ENCODE data around the gene THSD4. TPM values are rescaled to one million over a fixed set of nuclear protein-coding genes. Genes with fewer than 3 reads are reported as not detected.
"Not testable (repeated sequence)": the region's sequence is repeated elsewhere in the genome, so short reads cannot be mapped to it uniquely, and the experiment has no call there.

The THSD4 gene
- total and polyA plus RNA-seq, 7 donors: 0.21 to 3.1 (median 1.8) TPM

GRCh38 chr15:71435552-71435951, 320.3 kb downstream of the THSD4 start:
- Histone ChIP-seq H3K4me1 (peaks cover 10% of the 10 kb centered on the region), H3K27ac (no peak overlapping the region), H3K36me3 (ENCODE audit: insufficient read depth in 1 of 2, low read depth in 1 of 2) (no peaks in the 10 kb centered on the region), H3K27me3 (ENCODE audit: insufficient read depth in 3 of 3, low read length in 2 of 3) (no peaks in the 10 kb centered on the region), H3K4me3 (no peak overlapping the region), H3K9me3 (no peaks in the 10 kb centered on the region)
- TF ChIP-seq, protein P1, sequence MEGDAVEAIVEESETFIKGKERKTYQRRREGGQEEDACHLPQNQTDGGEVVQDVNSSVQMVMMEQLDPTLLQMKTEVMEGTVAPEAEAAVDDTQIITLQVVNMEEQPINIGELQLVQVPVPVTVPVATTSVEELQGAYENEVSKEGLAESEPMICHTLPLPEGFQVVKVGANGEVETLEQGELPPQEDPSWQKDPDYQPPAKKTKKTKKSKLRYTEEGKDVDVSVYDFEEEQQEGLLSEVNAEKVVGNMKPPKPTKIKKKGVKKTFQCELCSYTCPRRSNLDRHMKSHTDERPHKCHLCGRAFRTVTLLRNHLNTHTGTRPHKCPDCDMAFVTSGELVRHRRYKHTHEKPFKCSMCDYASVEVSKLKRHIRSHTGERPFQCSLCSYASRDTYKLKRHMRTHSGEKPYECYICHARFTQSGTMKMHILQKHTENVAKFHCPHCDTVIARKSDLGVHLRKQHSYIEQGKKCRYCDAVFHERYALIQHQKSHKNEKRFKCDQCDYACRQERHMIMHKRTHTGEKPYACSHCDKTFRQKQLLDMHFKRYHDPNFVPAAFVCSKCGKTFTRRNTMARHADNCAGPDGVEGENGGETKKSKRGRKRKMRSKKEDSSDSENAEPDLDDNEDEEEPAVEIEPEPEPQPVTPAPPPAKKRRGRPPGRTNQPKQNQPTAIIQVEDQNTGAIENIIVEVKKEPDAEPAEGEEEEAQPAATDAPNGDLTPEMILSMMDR (IDR thresholded peaks at IDR 0.05): no peak
- intact Hi-C loops (cut with DNase I): loop anchor here in 1 of 2 donors (10.0 kb wide), 1 partner anchor 541 kb away; the partner anchor contains the start of genes LRRC49 and THAP10
- DNase-seq: no peak
- WGBS, 3 donors: 77 to 82% (median 79%) methylated on average over 6 of the region's 6 CpGs
- ATAC-seq: no peak

DNA sequence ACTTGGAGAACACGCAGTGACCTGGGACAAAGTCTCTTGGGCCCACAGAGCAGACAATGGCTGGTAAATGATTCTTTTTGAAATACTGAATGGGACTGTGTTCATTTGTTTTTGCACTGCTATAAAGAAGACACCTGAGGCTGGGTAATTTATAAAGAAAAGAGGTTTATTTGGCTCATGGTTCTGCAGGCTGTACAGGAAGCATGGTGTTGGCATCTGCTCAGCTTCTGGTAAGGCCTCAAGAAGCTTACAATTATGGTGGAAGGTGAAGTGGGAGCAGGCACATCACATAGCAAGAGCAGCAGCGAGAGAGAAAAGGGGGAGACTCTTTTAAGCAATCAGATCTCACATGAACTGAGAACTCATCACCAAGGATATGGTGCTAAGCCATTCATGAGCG, 321.6 kb downstream of the THSD4 start:
- no peak for DNase-seq
- H3K27me3 ChIP-seq (ENCODE audit: insufficient read depth in 3 of 3, low read length in 2 of 3): no peaks in the 10 kb centered on the region
- H3K27ac ChIP-seq: no peak overlapping the region
- intact Hi-C loops (cut with DNase I): loop anchor here in 1 of 2 donors (10.0 kb wide), 1 partner anchor 542 kb away; the partner anchor contains the start of genes LRRC49 and THAP10
- no peak for ATAC-seq
- WGBS, 3 donors: 58 to 83% (median 71%) methylated on average over 3 of the region's 3 CpGs
- no peaks in the 10 kb centered on the region for H3K9me3 ChIP-seq
- no peak overlapping the region for H3K4me3 ChIP-seq
- TF ChIP-seq, protein P1 (IDR thresholded peaks at IDR 0.05): no peak
- H3K4me1 ChIP-seq: peaks cover 10% of the 10 kb centered on the region
- H3K36me3 ChIP-seq (ENCODE audit: insufficient read depth in 1 of 2, low read depth in 1 of 2): no peaks in the 10 kb centered on the region

DNA sequence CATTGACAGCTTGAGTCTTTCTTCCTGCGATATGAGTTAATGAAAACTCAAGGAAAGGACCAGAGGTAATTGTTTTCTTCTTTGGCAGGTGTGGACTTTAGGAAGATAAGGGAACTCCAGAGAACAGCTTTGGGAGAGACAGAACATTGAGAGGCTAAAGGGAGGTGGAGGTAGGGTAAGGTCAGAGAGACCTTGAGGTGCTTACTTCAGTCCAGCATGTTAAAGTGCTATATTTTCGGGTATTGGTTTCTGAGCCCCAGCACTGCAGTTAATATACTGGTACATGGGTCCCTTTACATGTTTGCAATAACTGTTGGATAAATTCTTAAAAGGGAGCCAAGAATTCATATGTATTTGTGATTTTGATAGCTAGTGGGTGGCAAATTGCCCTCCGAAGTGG, 322.1 kb downstream of the THSD4 start:
- Histone ChIP-seq H3K27me3 (ENCODE audit: insufficient read depth in 3 of 3, low read length in 2 of 3) (no peaks in the 10 kb centered on the region), H3K36me3 (ENCODE audit: insufficient read depth in 1 of 2, low read depth in 1 of 2) (no peaks in the 10 kb centered on the region), H3K4me1 (peaks cover 6% of the 10 kb centered on the region), H3K4me3 (no peak overlapping the region), H3K27ac (no peak overlapping the region), H3K9me3 (no peaks in the 10 kb centered on the region)
- no peak for ATAC-seq
- DNase-seq: no peak
- TF ChIP-seq, protein P1 (IDR thresholded peaks at IDR 0.05): no peak
- intact Hi-C loops (cut with DNase I): loop anchor here in 1 of 2 donors (10.0 kb wide), 1 partner anchor 543 kb away; the partner anchor contains the start of genes LRRC49 and THAP10
- WGBS, 3 donors: 60 to 63% (median 63%) methylated on average over 3 of the region's 3 CpGs

GRCh38 chr15:71437919-71438318, 322.6 kb downstream of the THSD4 start:
- H3K9me3 ChIP-seq: no peaks in the 10 kb centered on the region
- no peaks in the 10 kb centered on the region for H3K36me3 ChIP-seq (ENCODE audit: insufficient read depth in 1 of 2, low read depth in 1 of 2)
- H3K4me3 ChIP-seq: no peak overlapping the region
- no peak for ATAC-seq
- H3K27ac ChIP-seq: no peak overlapping the region
- TF ChIP-seq, protein P1 (IDR thresholded peaks at IDR 0.05): no peak
- intact Hi-C loops (cut with DNase I): loop anchor here (2.0 to 10.0 kb wide), 2 partner anchors 49 to 543 kb away; partner anchors contain the start of genes LRRC49 (in 1 of the 2) and THAP10 (in 1 of the 2)
- no peak for DNase-seq
- 94 to 98% (median 95%) methylated on average over 4 of the region's 4 CpGs for WGBS, 3 donors
- no peaks in the 10 kb centered on the region for H3K27me3 ChIP-seq (ENCODE audit: insufficient read depth in 3 of 3, low read length in 2 of 3)
- peaks cover under 1% of the 10 kb centered on the region for H3K4me1 ChIP-seq

GRCh38 chr15:71439478-71439877, 324.2 kb downstream of the THSD4 start:
- ATAC-seq; DNase-seq; H3K4me3 ChIP-seq; H3K27ac ChIP-seq; H3K4me1 ChIP-seq; H3K27me3 ChIP-seq (ENCODE audit: insufficient read depth in 3 of 3, low read length in 2 of 3); H3K9me3 ChIP-seq; H3K36me3 ChIP-seq (ENCODE audit: insufficient read depth in 1 of 2, low read depth in 1 of 2): not testable (repeated sequence)
- intact Hi-C loops (cut with DNase I): loop anchor here (1.0 to 10.0 kb wide), 3 partner anchors 51 to 545 kb away; partner anchors contain the start of genes LRRC49 (in 1 of the 2) and THAP10 (in 1 of the 2)
- WGBS, 3 donors: 87 to 97% (median 93%) methylated on average over 2 of the region's 2 CpGs
